Gastroesophageal sphincter (tissue), 4 donors: ENCODE measurements around the gene TRPM5. TPM values are rescaled to one million over a fixed set of nuclear protein-coding genes. Genes with fewer than 3 reads are reported as not detected.

Experiments
- ATAC-seq: fragments of 150-250 bp; one replicate; pipeline ENCODE4 v1.9.1; 2016; ENCODE audit warnings: mild to moderate bottlenecking, moderate library complexity
- H3K27ac ChIP-seq, 4 donors: fragments of 200-600 bp; sonication (generic) in 3 of 4; 1 replicate in 3 of 4; 2 replicates in 1 of 4; pipeline ENCODE4 v1.5.1; 2016 to 2019
- H3K27me3 ChIP-seq: fragments of 200-600 bp; sonication (generic); one replicate; pipeline ENCODE4 v1.5.1; 2019
- H3K36me3 ChIP-seq, 2 donors: fragments of 200-600 bp; sonication (generic); one replicate each; pipeline ENCODE4 v1.5.1; 2019; ENCODE audit warnings: control low read depth in 1 of 2
- H3K4me1 ChIP-seq, 3 donors: fragments of 200-600 bp; sonication (generic); 1 replicate in 2 of 3; 2 replicates in 1 of 3; pipeline ENCODE4 v1.5.1; 2016 to 2019; ENCODE audit warnings: control low read depth in 2 of 3
- H3K4me3 ChIP-seq, 2 donors: fragments of 200-600 bp; sonication (generic); one replicate each; pipeline ENCODE4 v1.5.1; 2019; ENCODE audit warnings: mild to moderate bottlenecking in 1 of 2, moderate library complexity in 1 of 2
- H3K9me3 ChIP-seq, 3 donors: fragments of 200-600 bp; sonication (generic); one replicate each; pipeline ENCODE4 v1.5.1; 2017 to 2019; ENCODE audit warnings: control low read depth in 2 of 3
- EP300 ChIP-seq: sonication (generic); formaldehyde crosslinking; IDR thresholded peaks from one replicate; pipeline ENCODE4 v1.6.1; 2017; ENCODE audit warnings: antibody characterized with exemption, mild to moderate bottlenecking
- POLR2A ChIP-seq, 2 donors: fragments of 450-650 bp; IDR thresholded peaks; one replicate each; pipeline ENCODE4 v1.6.1; 2017; ENCODE audit warnings: antibody characterized with exemption in 2 of 2, mild to moderate bottlenecking in 2 of 2, moderate library complexity in 1 of 2
- POLR2AphosphoS5 ChIP-seq: sonication (generic); formaldehyde crosslinking; IDR thresholded peaks from one replicate; pipeline ENCODE4 v1.6.1; 2017; ENCODE audit warnings: antibody characterized with exemption
- WGBS, 2 donors: methylation state at CpG; one replicate each; pipeline ENCODE4 v1.1.5; 2018; ENCODE audit warnings: low coverage in 1 of 2; 5-methylcytosine and 5-hydroxymethylcytosine counted together
- total RNA-seq, 4 donors: library from RNA; depleted of rRNA; stranded (reverse); fragments of >200 nt; gene quantifications; one replicate each; pipeline ENCODE4 v1.1.0, GENCODE V29; 2016
- TF ChIP-seq, protein P1 (sequence below), 4 experiments: fragments of 200-600 bp in 2 of 4; fragments of 450-650 bp in 2 of 4; sonication (generic) in 1 of 4; IDR thresholded peaks; one replicate each; pipeline ENCODE4 v1.5.1; 2017 to 2019; ENCODE audit warnings: antibody characterized with exemption in 4 of 4, mild to moderate bottlenecking in 2 of 4, moderate library complexity in 2 of 4

Gene TRPM5
- total RNA-seq, 4 donors from 2014 or later: not detected

DNA sequence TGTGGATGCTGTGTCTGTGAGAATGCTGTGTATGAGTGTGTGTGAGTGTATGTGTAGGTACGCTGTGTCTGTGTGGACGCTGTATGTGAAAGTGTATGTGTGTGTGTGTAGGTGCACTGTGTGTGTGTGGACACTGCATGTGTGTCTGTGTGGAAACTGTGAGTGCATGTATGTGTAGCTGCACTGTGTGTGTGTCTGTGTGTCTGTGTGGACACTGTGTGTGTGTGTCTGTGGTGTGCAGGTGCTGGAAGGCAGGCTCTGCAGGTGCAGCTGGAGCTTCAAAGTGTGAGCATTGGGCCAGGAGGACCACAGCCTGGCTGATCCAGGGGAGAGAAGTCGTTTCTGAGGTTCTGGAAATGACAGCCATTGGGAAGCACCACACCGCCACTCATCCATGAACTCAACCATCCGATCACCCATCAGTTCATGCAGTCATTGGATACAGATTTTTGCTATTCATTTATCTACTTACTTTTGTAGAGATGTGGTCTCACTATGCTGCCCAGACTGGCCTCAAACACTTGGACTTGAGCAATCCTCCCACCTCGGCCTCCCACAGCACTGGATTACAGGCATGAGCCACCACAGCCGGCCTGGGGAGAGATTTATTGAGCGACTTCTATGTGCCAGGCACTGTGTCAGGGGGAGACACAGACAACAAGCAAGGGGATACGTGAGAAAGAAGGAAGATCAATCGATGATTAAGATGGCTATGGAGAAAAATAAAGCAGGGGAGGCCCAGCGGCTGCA, 9.6 kb downstream of the TRPM5 start:
- Histone ChIP-seq H3K27me3 (peaks cover 38% of the 10 kb centered on the region), H3K36me3 (no peaks in the 10 kb centered on the region), H3K9me3 (no peaks in the 10 kb centered on the region), H3K27ac (no peak overlapping the region), H3K4me3 (no peak overlapping the region), H3K4me1 (no peaks in the 10 kb centered on the region)
- TF ChIP-seq POLR2AphosphoS5 (no peak), POLR2A (IDR thresholded peaks at IDR 0.05) (no peak), EP300 (no peak)
- TF ChIP-seq, protein P1, sequence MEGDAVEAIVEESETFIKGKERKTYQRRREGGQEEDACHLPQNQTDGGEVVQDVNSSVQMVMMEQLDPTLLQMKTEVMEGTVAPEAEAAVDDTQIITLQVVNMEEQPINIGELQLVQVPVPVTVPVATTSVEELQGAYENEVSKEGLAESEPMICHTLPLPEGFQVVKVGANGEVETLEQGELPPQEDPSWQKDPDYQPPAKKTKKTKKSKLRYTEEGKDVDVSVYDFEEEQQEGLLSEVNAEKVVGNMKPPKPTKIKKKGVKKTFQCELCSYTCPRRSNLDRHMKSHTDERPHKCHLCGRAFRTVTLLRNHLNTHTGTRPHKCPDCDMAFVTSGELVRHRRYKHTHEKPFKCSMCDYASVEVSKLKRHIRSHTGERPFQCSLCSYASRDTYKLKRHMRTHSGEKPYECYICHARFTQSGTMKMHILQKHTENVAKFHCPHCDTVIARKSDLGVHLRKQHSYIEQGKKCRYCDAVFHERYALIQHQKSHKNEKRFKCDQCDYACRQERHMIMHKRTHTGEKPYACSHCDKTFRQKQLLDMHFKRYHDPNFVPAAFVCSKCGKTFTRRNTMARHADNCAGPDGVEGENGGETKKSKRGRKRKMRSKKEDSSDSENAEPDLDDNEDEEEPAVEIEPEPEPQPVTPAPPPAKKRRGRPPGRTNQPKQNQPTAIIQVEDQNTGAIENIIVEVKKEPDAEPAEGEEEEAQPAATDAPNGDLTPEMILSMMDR (IDR thresholded peaks at IDR 0.05): no peak
- 76 to 96% methylated on average over 4 to 6 of the region's 11 CpGs for WGBS, 2 donors
- ATAC-seq: no peak

DNA sequence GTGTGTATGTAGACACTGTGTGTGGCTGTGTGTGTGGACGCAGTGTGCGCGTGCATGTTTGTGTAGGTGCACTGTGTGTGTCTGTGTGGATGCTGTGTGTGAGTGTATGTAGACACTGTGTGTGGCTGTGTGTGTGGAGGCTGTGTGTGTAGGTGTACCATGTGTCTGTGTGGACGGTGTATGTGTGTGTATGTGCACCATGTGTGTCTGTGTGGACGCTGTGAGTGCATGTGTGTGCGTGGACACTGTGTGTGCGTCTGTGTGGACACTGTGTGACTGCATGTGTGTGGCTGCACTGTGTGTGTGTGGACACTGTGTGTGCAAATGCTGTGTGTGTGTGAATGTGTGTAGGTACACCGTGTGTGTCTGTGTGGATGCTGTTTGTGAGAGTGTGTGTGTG, 10.3 kb downstream of the TRPM5 start:
- WGBS, 2 donors: 84 to 96% methylated on average over 6 to 7 of the region's 8 CpGs
- Histone ChIP-seq H3K27ac (no peak overlapping the region), H3K4me1 (no peaks in the 10 kb centered on the region), H3K27me3 (peaks cover 35% of the 10 kb centered on the region), H3K36me3 (no peaks in the 10 kb centered on the region), H3K4me3 (no peak overlapping the region), H3K9me3 (no peaks in the 10 kb centered on the region)
- TF ChIP-seq, protein P1 (IDR thresholded peaks at IDR 0.05): no peak
- TF ChIP-seq EP300 (no peak), POLR2AphosphoS5 (no peak), POLR2A (IDR thresholded peaks at IDR 0.05) (no peak)
- ATAC-seq: no peak

DNA sequence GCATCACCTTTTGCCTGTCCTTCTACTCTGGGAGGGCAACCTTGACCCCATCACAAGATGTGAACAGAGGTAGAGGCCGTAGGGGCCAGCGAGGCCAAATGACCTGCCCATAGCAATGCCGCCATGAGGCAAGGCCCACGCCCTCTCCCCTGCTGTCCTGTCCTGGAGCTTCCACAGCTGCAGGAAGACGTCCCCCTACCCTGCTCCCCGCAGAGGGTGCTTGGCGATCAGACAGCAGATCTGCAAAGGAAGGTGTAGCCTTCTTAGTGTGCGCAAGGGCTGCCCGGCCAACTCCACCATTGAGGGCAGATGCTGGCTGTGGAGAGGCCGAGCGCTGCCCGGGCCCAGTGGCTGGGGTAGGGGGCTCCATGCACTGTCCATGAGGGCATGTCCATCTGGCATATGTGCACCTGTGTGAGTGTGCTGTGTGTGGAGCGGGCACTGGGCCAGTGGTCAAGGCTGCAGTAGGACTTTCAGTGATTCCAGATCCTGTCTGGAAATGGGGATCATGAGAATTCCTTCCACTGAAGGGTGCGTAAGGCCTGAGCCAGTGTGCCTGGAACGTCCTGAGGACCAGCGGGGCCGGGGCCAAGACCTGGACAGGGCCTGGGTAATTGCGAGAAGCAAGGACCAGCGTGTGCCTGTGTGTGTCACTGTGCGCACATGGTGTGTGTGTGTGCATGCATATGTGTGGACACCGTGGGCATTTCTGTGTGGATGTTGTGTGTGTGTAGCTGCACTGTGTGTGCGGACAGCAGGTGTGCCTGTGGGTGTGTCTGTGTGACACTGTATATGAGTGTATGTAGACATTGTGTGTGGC, 11.0 kb downstream of the TRPM5 start:
- no peak for TF ChIP-seq POLR2A (IDR thresholded peaks at IDR 0.05)
- TF ChIP-seq EP300: no peak
- ATAC-seq: no peak
- 100% methylated on average over 1 of the region's 22 CpGs; no CpG with 5 or more reads in 1 of the 2 donors for WGBS, 2 donors
- Histone ChIP-seq H3K4me3 (no peak overlapping the region), H3K27me3 (peaks cover 39% of the 10 kb centered on the region), H3K9me3 (no peaks in the 10 kb centered on the region), H3K27ac (no peak overlapping the region), H3K36me3 (no peaks in the 10 kb centered on the region), H3K4me1 (no peaks in the 10 kb centered on the region)

DNA sequence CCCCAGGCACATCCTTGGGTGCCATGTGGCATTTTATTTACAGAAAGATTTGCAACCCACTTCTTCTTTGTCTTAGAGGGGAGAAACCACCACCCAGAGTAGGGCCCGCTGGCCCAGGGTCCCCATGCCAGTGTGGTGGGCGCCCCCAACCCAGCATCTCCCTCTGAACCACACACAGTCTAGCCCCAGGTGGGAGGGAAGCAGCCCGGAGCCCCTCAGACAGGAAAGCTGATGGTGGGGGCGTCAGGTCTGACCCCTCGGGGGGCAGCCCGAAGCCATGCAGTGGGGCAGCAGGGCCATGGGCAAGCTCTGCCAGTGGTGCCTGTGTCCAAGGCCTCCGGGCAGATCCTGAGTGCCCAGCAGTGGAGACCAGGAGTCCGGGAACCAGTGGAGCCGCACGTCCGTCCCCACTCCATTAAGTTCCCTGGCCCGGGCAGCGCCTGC, 11.7 kb downstream of the TRPM5 start:
- Histone ChIP-seq H3K9me3 (no peaks in the 10 kb centered on the region), H3K4me1 (no peaks in the 10 kb centered on the region), H3K4me3 (no peak overlapping the region), H3K27me3 (peaks cover 38% of the 10 kb centered on the region), H3K36me3 (no peaks in the 10 kb centered on the region), H3K27ac (no peak overlapping the region)
- ATAC-seq: no peak
- WGBS, 2 donors: no CpG with 5 or more reads among the region's 13 CpGs
- TF ChIP-seq, protein P1 (IDR thresholded peaks at IDR 0.05): no peak
- TF ChIP-seq POLR2A (IDR thresholded peaks at IDR 0.05): no peak
- TF ChIP-seq EP300: no peak
- TF ChIP-seq POLR2AphosphoS5: no peak

DNA sequence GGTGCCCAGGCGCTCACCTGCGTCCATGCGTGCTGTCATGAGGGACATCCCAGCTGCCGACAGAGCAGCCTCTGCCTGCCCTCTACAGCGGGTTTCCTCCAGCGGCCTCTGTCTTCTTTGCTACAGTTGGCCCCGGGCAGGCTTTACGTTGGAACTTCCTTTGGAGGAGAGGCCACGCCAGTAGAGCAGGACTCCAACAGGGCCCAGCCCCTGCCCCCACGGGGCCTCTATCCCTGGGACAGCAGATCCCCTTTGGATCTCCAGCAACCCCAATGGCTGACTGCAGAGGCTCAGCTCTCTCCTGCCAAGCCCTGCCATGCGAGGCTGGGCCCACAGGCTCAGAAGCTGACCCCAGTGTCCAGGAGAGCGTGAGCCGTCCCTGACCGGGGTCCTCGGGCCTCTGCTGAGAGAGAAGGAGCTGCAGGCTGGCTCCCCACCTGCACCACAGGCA, 12.1 kb downstream of the TRPM5 start:
- no peak overlapping the region for H3K27ac ChIP-seq
- no peak overlapping the region for H3K4me3 ChIP-seq
- no CpG with 5 or more reads among the region's 15 CpGs for WGBS, 2 donors
- H3K4me1 ChIP-seq: no peaks in the 10 kb centered on the region
- H3K9me3 ChIP-seq: no peaks in the 10 kb centered on the region
- peaks cover 33% of the 10 kb centered on the region for H3K27me3 ChIP-seq
- no peak for ATAC-seq
- TF ChIP-seq, protein P1 (IDR thresholded peaks at IDR 0.05): no peak
- TF ChIP-seq POLR2AphosphoS5 (no peak), EP300 (no peak), POLR2A (IDR thresholded peaks at IDR 0.05) (no peak)
- H3K36me3 ChIP-seq: no peaks in the 10 kb centered on the region
